Brain microvascular endothelial cell (primary cell): ENCODE results near the gene TCP11.

ENCODE experiments used
- DNase-seq: peaks from one replicate; pipeline ENCODE4 v3.0.0-alpha.2; 2020
- H3K27ac ChIP-seq: fragments of 250-450 bp; sonication (Bioruptor Pico); 2 replicates; pipeline ENCODE4 v1.5.1; 2020; ENCODE audit warnings: mild to moderate bottlenecking, moderate library complexity
- H3K27me3 ChIP-seq: fragments of 250-450 bp; sonication (Bioruptor Pico); replicated peaks from 2 replicates; pipeline ENCODE4 v1.5.1; 2020; ENCODE audit warnings: mild to moderate bottlenecking
- H3K36me3 ChIP-seq: fragments of 250-450 bp; sonication (Bioruptor Pico); replicated peaks from 2 replicates; pipeline ENCODE4 v1.5.1; 2020; ENCODE audit warnings: mild to moderate bottlenecking
- H3K4me3 ChIP-seq: 2 replicates; pipeline ENCODE4 v1.5.1; 2011; ENCODE audit warnings: low read depth, mild to moderate bottlenecking, control low read depth, low read length, moderate library complexity
- CTCF ChIP-seq: IDR thresholded peaks from 2 replicates; pipeline ENCODE4 v1.5.1; 2011; ENCODE audit warnings: low read depth, mild to moderate bottlenecking, moderate library complexity, low read length, control low read depth, inconsistent platforms; ENCODE audit errors: missing control alignments
- in situ Hi-C: cut with HindIII; loops from 2 replicates; pipeline ENCODE4 v1.10.0; 2017; ENCODE audit warnings: low sequenced_read_pairs, low pct_ligation_motif_present

Gene TCP11

GRCh38 chr6:35160642-35161041, 19.5 kb upstream of the TCP11 start:
- in situ Hi-C loops = no loop called here
- TF ChIP-seq CTCF = no peak
- no peak for DNase-seq
- no peak overlapping the region for H3K27ac ChIP-seq
- no peaks in the 10 kb centered on the region for H3K27me3 ChIP-seq
- H3K36me3 ChIP-seq = no peaks in the 10 kb centered on the region
- H3K4me3 ChIP-seq = no peak overlapping the region

GRCh38 chr6:35158520-35158919, 17.4 kb upstream of the TCP11 start:
- Histone ChIP-seq H3K27me3 (no peaks in the 10 kb centered on the region), H3K4me3 (no peak overlapping the region), H3K36me3 (no peaks in the 10 kb centered on the region), H3K27ac (no peak overlapping the region)
- TF ChIP-seq CTCF = no peak
- no peak for DNase-seq
- in situ Hi-C loops = no loop called here

- H3K4me3 ChIP-seq = no peak overlapping the region
Measured at GRCh38 chr6:35154947-35155346, 13.8 kb upstream of the TCP11 start.

GRCh38 chr6:35154262-35154661, 13.1 kb upstream of the TCP11 start:
- in situ Hi-C loops = no loop called here
- no peak overlapping the region for H3K27ac ChIP-seq
- H3K4me3 ChIP-seq = no peak overlapping the region
- no peaks in the 10 kb centered on the region for H3K27me3 ChIP-seq
- no peak for TF ChIP-seq CTCF
- no peak for DNase-seq
- no peaks in the 10 kb centered on the region for H3K36me3 ChIP-seq

More at GRCh38 chr6:35154947-35155346, 13.8 kb upstream of the TCP11 start:
- Histone ChIP-seq H3K36me3 (no peaks in the 10 kb centered on the region), H3K27me3 (no peaks in the 10 kb centered on the region), H3K27ac (no peak overlapping the region)
- in situ Hi-C loops = no loop called here
- no peak for TF ChIP-seq CTCF
- DNase-seq = no peak

GRCh38 chr6:35152067-35152707, 11.0 kb upstream of the TCP11 start:
- in situ Hi-C loops = no loop called here
- peak overlapping the region; percentile 16 for H3K27ac ChIP-seq
- no peaks in the 10 kb centered on the region for H3K27me3 ChIP-seq
- no peak for TF ChIP-seq CTCF
- no peaks in the 10 kb centered on the region for H3K36me3 ChIP-seq
- no peak overlapping the region for H3K4me3 ChIP-seq
- DNase-seq = no peak

- in situ Hi-C loops = no loop called here
- H3K4me3 ChIP-seq = no peak overlapping the region
Measured at GRCh38 chr6:35151466-35151865, 10.3 kb upstream of the TCP11 start.

More at GRCh38 chr6:35151466-35151865, 10.3 kb upstream of the TCP11 start:
- H3K27me3 ChIP-seq = no peaks in the 10 kb centered on the region
- no peak overlapping the region for H3K27ac ChIP-seq
- DNase-seq = no peak
- H3K36me3 ChIP-seq = no peaks in the 10 kb centered on the region
- no peak for TF ChIP-seq CTCF
